VCaP (cell line): Measurements from ENCODE around the gene ACOX2.
A peak's percentile ranks its signal among the peaks of the same experiment; 100 is the strongest.

Experiments
- H3K27ac ChIP-seq: fragments of 450-650 bp; 2 replicates; pipeline ENCODE4 v1.5.1; 2017
- TF ChIP-seq, protein P1 (sequence below): fragments of 450-650 bp; conservative IDR thresholded peaks from 2 replicates; pipeline ENCODE4 v1.5.1; 2017; ENCODE audit warnings: mild to moderate bottlenecking, moderate library complexity

The ACOX2 gene

DNA sequence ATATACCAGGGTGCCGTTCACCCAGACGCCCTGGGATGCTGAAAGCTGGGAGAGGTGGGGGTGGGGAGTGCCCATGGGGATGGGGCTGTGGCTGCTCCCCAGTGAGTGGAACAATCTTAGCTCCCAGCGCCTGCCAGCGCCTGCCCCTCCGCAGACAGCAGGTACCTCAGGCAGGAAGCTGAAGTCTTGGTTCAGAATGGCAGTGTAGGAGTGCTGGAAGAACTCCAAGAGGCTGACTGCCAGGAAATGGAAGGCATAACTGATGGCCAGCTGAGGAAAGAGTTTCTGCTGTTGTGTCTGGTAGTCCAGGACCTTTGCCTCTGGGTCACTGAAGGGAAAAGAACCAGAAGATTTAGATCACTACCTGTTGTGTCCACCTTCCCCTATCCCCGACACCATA lies 8.4 kb downstream of the ACOX2 start:
- H3K27ac ChIP-seq, result peak overlapping the region; percentile 58
- TF ChIP-seq, protein P1, sequence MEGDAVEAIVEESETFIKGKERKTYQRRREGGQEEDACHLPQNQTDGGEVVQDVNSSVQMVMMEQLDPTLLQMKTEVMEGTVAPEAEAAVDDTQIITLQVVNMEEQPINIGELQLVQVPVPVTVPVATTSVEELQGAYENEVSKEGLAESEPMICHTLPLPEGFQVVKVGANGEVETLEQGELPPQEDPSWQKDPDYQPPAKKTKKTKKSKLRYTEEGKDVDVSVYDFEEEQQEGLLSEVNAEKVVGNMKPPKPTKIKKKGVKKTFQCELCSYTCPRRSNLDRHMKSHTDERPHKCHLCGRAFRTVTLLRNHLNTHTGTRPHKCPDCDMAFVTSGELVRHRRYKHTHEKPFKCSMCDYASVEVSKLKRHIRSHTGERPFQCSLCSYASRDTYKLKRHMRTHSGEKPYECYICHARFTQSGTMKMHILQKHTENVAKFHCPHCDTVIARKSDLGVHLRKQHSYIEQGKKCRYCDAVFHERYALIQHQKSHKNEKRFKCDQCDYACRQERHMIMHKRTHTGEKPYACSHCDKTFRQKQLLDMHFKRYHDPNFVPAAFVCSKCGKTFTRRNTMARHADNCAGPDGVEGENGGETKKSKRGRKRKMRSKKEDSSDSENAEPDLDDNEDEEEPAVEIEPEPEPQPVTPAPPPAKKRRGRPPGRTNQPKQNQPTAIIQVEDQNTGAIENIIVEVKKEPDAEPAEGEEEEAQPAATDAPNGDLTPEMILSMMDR, result no peak

DNA sequence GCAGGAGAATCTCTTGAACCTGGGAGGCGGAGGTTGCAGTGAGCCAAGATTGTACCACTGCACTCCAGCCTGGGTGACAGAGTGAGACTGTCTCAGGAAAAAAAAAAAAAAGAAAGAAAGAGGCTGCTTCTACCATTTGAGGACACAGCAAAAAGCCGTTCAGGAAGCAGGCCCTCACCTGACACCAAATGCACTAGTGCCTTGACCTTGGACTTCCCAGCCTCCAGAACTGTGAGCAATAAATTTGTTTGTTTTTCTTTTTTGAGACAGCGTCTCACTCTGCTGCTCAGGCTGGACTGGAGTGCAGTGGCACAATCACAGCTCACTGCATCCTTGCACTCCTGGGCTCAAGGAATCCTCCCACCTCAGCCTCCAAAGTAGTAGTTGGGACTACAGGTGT lies 9.6 kb downstream of the ACOX2 start:
- H3K27ac ChIP-seq, result peak overlapping the region; percentile 58; the same call in 1 of the 2 replicates

DNA sequence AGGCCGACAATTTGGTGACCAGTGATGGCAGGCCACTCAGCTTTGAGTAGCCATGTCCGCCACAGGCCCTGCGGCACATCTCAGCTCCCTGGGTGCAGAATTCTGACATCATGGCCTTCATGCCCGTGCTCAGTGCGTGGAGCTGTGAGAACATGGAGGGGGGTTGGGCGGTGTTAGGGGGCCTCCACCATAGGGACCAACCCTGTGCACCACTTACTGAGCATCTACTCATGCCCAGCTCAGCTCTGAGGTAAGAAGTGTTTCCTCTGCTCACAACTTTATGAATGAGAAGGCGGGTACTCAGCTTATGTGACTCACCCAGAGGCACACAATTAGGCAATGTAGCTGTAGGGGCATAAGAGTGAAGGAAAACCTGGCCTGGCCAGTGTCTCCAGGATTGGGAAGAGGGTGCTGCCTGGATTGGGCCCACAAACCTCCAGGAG lies 10.5 kb downstream of the ACOX2 start:
- TF ChIP-seq, protein P1, result no peak
- no peak overlapping the region for H3K27ac ChIP-seq

DNA sequence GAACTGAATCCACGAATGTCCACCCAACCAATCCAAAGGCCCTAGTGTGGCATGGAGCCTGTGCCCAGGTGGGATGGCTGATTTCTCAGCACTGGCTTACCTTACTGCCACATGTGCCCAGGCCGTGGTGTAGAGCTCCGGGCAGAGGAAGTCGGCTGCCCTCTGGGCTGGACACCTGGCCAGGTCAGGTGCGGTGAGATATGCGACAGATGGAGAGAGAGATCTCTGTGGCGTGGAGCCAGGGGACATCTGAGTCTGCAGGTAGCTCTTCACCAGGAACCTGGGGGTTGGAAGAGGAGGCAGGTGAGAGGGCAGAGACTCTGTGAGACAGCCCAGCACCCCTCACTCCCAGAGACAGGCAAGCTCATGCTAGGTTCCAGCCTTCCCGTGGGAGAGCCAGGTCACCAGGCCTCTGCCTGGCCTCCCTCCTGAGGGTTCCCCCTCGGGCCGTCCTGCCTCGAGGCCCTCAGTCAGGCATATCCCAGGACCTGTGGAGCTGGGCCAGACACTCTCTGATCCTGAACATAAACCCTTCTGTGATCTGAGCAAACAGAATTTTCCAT lies 12.6 kb downstream of the ACOX2 start:
- TF ChIP-seq, protein P1, result no peak
- no peak overlapping the region for H3K27ac ChIP-seq

DNA sequence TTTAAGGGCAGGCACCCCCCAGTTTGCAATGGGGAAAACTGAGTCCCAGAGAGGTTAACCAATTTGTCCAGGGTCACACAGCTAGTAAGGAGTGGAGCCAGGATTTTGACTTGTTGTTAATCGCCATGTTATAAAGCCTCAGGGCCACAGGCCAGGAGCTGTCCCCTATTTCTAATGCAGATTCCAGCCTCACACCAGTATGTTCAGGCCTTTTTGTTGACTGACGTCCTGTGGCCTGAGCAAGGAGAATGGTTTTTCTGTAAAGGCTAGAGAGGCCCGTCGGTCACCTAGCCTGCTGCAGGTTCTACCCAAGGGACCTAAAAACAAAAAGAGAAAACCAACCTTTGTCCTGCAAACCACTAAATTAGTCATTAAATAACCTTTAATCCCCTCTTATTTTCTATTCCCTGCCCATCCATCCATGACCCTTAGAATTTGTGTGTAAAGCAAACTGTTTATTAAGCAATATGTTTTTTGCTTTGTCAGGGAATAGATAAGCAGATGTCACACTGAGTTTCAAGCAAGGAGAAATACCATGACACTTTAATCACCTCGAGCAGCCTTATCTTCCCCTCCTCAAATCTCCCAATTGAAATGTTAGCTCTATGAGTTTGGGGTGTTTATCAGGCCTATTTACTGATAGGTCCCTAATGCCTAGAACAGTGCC lies 14.1 kb downstream of the ACOX2 start:
- no peak overlapping the region for H3K27ac ChIP-seq
- TF ChIP-seq, protein P1, result no peak

DNA sequence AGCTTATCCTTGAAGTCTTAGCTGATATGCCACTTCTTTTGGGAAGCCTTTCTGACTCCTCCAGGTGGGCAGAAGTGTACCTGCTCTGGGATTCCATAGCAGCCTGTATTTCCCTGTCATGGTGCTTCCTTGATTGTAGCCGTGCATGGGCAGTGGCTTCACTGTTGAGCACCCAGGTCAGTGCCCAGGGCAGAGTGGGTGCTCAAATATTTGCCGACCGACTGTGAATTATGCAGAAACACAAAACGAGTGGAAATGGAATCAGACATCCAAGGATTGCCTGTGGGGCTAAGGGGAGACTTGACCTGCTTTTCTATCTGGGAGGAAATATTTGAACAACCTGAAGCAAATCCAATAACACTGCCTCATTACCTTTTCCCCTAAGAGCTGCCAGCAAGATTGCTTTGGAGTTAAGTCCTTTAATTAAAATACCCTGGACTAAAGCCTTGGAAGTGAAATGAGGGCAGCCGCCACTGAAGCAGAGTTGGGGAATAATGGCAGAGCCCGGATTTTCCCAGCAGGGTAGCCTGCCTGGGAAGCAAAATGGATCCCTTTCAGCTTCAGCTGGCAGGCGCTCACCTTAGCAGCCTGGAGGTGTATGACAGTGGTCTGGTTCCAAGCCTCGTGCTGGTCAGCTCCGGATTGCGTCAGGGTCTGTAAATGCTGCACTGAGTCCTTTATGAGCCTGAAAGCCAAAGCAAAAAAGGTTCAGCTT lies 14.9 kb downstream of the ACOX2 start:
- H3K27ac ChIP-seq, result no peak overlapping the region
- TF ChIP-seq, protein P1, result no peak

DNA sequence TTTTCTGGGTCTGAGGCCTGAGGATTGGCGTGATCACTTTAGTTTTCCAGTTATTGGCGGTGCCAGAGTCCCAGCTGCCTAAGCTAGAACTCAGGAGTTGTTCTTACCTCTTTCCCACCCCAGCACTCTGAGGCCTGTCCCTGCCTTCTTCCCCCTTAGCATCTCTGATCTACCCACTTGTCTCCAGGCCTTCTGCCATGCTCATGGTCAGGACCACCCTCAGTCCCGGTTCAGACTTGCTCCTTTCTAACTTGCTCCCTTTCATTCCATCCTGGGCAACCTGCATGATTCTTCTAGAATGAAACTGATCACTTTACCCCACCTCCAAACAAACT lies 15.7 kb downstream of the ACOX2 start:
- H3K27ac ChIP-seq, result no peak overlapping the region
- TF ChIP-seq, protein P1, result no peak
